ENCODE data around the gene SLC35G6.
"Not testable (repeated sequence)": the region's sequence is repeated elsewhere in the genome, so short reads cannot be mapped to it uniquely, and the experiment has no call there.

Gene SLC35G6

GRCh38 chr17:7479213-7480088 is 1.8 kb upstream of the SLC35G6 start, which contains the start of gene ZBTB4:
Gene ZBTB4 (minus strand): TSS chr17:7479631. CDS start chr17:7466801, 12,830 bp downstream.
- DNase-seq (ENCODE audit: low spot score) = peak; percentile 34

- DNase-seq (ENCODE audit: low spot score) = no peak
Measured at GRCh38 chr17:7480089-7480384, 1.2 kb upstream of the SLC35G6 start.

GRCh38 chr17:7481842-7482741 is 846 bp downstream of the SLC35G6 start:
- DNase-seq (ENCODE audit: low spot score) = not testable (repeated sequence)

GRCh38 chr17:7482742-7483088 is 1.5 kb downstream of the SLC35G6 start:
- DNase-seq (ENCODE audit: low spot score) = not testable (repeated sequence)

GRCh38 chr17:7483255-7484066 is 2.2 kb downstream of the SLC35G6 start:
- DNase-seq (ENCODE audit: low spot score) = peak; percentile 94

- peak; percentile 98 for DNase-seq (ENCODE audit: low spot score)
Measured at GRCh38 chr17:7484067-7484918, 3.0 kb downstream of the SLC35G6 start, which contains the start of gene POLR2A. Gene POLR2A (plus strand): TSS chr17:7484366.

GRCh38 chr17:7484919-7485377 is 3.7 kb downstream of the SLC35G6 start:
- DNase-seq (ENCODE audit: low spot score) = no peak

- no peak for DNase-seq (ENCODE audit: low spot score)
Measured at GRCh38 chr17:7486181-7486580, 4.9 kb downstream of the SLC35G6 start.

- DNase-seq (ENCODE audit: low spot score) = no peak
Measured at GRCh38 chr17:7490144-7490543, 8.9 kb downstream of the SLC35G6 start.

GRCh38 chr17:7491583-7491982 is 10.3 kb downstream of the SLC35G6 start:
- DNase-seq (ENCODE audit: low spot score) = no peak

- no peak for DNase-seq (ENCODE audit: low spot score)
Measured at GRCh38 chr17:7493941-7494340, 12.7 kb downstream of the SLC35G6 start.

GRCh38 chr17:7495906-7496434 is 14.7 kb downstream of the SLC35G6 start:
- DNase-seq (ENCODE audit: low spot score) = no peak

GRCh38 chr17:7496470-7497183 is 15.4 kb downstream of the SLC35G6 start:
- no peak for DNase-seq (ENCODE audit: low spot score)

GRCh38 chr17:7497228-7497627 is 16.0 kb downstream of the SLC35G6 start:
- DNase-seq (ENCODE audit: low spot score) = no peak

- DNase-seq (ENCODE audit: low spot score) = no peak
Measured at GRCh38 chr17:7497636-7498035, 16.4 kb downstream of the SLC35G6 start.

GRCh38 chr17:7499161-7499560 is 17.9 kb downstream of the SLC35G6 start:
- no peak for DNase-seq (ENCODE audit: low spot score)

GRCh38 chr17:7501729-7502128 is 20.5 kb downstream of the SLC35G6 start:
- DNase-seq (ENCODE audit: low spot score) = no peak

GRCh38 chr17:7502171-7502847 is 21.1 kb downstream of the SLC35G6 start:
- DNase-seq (ENCODE audit: low spot score) = no peak

- no peak for DNase-seq (ENCODE audit: low spot score)
Measured at GRCh38 chr17:7502987-7503386, 21.7 kb downstream of the SLC35G6 start.

GRCh38 chr17:7503521-7503920 is 22.3 kb downstream of the SLC35G6 start:
- DNase-seq (ENCODE audit: low spot score) = no peak
